CD14-positive monocyte (primary cell): ENCODE data around the gene RAB14. TPM values are rescaled to one million over a fixed set of nuclear protein-coding genes. Genes with fewer than 3 reads are reported as not detected.
A peak's percentile ranks its signal among the peaks of the same experiment; 100 is the strongest.

Source experiments
- DNase-seq, 3 donors: peaks; one replicate each; pipeline ENCODE4 v3.0.0-alpha.2; 2011 to 2022
- H2AFZ ChIP-seq: 2 replicates; pipeline ENCODE4 v1.6.0; 2012; ENCODE audit warnings: mild to moderate bottlenecking, low read depth, low read length, inconsistent platforms; ENCODE audit not compliant: insufficient read depth, poor library complexity, severe bottlenecking
- H3K27ac ChIP-seq, 2 donors: 1 replicate in 1 of 2; 2 replicates in 1 of 2; pipeline ENCODE4 v1.5.1; 2012 to 2013; ENCODE audit warnings: low read length in 2 of 2, control low read depth in 1 of 2, inconsistent platforms in 1 of 2, low read depth in 1 of 2, mild to moderate bottlenecking in 1 of 2
- H3K27me3 ChIP-seq, 2 donors: one replicate each; pipeline versions ENCODE4 v1.6.0 to v1.6.1; 2011 to 2013; ENCODE audit warnings: low read length in 2 of 2; ENCODE audit not compliant: control insufficient read depth in 2 of 2, insufficient read depth in 2 of 2
- H3K36me3 ChIP-seq, 2 donors: replicated peaks in 1 of 2; 1 replicate in 1 of 2; 2 replicates in 1 of 2; pipeline versions ENCODE4 v1.5.1 to v1.6.1; 2012 to 2013; ENCODE audit warnings: low read length in 2 of 2, control low read depth in 1 of 2, inconsistent platforms in 1 of 2, mild to moderate bottlenecking in 1 of 2; ENCODE audit not compliant: insufficient read depth in 2 of 2, control insufficient read depth in 1 of 2
- H3K4me1 ChIP-seq, 2 donors: 1 replicate in 1 of 2; 2 replicates in 1 of 2; pipeline versions ENCODE4 v1.5.1 to v1.6.1; 2012 to 2013; ENCODE audit warnings: low read length in 2 of 2, control low read depth in 1 of 2, inconsistent platforms in 1 of 2, mild to moderate bottlenecking in 1 of 2, moderate library complexity in 1 of 2; ENCODE audit not compliant: insufficient read depth in 2 of 2, control insufficient read depth in 1 of 2
- H3K4me2 ChIP-seq: replicated peaks from 2 replicates; pipeline ENCODE3; 2012; ENCODE audit warnings: low read length, moderate library complexity, mild to moderate bottlenecking; ENCODE audit not compliant: poor library complexity, severe bottlenecking; ENCODE audit errors: extremely low read depth
- H3K4me3 ChIP-seq, 3 experiments: fragments of 200-600 bp in 1 of 3; sonication (generic) in 1 of 3; replicated peaks in 1 of 3; 1 replicate in 2 of 3; 2 replicates in 1 of 3; pipeline ENCODE4 v1.5.1; 2011 to 2013; ENCODE audit warnings: low read length in 3 of 3, mild to moderate bottlenecking in 3 of 3, control low read depth in 2 of 3, low read depth in 2 of 3, inconsistent platforms in 1 of 3, moderate library complexity in 1 of 3
- H3K79me2 ChIP-seq: 2 replicates; pipeline ENCODE4 v1.6.0; 2012; ENCODE audit warnings: mild to moderate bottlenecking, control low read depth, inconsistent platforms, low read length, moderate library complexity; ENCODE audit not compliant: insufficient read depth
- H3K9ac ChIP-seq: 2 replicates; pipeline ENCODE4 v1.6.0; 2017; ENCODE audit warnings: low read length, mild to moderate bottlenecking; ENCODE audit not compliant: insufficient read depth, poor library complexity, severe bottlenecking
- H3K9me3 ChIP-seq, 2 donors: replicated peaks in 1 of 2; 1 replicate in 1 of 2; 2 replicates in 1 of 2; pipeline versions ENCODE4 v1.5.1 to v1.6.1; 2012 to 2013; ENCODE audit warnings: low read length in 2 of 2, control low read depth in 1 of 2; ENCODE audit not compliant: control insufficient read depth in 1 of 2, insufficient read depth in 1 of 2
- H4K20me1 ChIP-seq: 2 replicates; pipeline ENCODE4 v1.6.0; 2012; ENCODE audit warnings: mild to moderate bottlenecking, low read length, control low read depth, moderate library complexity; ENCODE audit not compliant: insufficient read depth
- H3K27ac Mint-ChIP-seq, 7 donors: one replicate each; pipeline ENCODE4 v1.8.0; 2020; ENCODE audit warnings: mild to moderate bottlenecking in 7 of 7, mixed read lengths in 7 of 7, moderate library complexity in 6 of 7, inconsistent platforms in 2 of 7
- H3K27me3 Mint-ChIP-seq, 3 donors: one replicate each; pipeline ENCODE4 v1.8.0; 2021 to 2022; ENCODE audit warnings: low read depth in 3 of 3, mild to moderate bottlenecking in 3 of 3, mixed read lengths in 3 of 3, moderate library complexity in 3 of 3, inconsistent platforms in 1 of 3
- H3K36me3 Mint-ChIP-seq, 2 donors: one replicate each; pipeline ENCODE4 v1.8.0; 2020; ENCODE audit warnings: mixed read lengths in 2 of 2, inconsistent platforms in 1 of 2, mild to moderate bottlenecking in 1 of 2
- H3K4me1 Mint-ChIP-seq: one replicate; pipeline ENCODE4 v1.8.0; 2020; ENCODE audit warnings: mild to moderate bottlenecking, mixed read lengths
- H3K4me3 Mint-ChIP-seq, 2 donors: one replicate each; pipeline ENCODE4 v1.8.0; 2020; ENCODE audit warnings: mild to moderate bottlenecking in 2 of 2, mixed read lengths in 2 of 2, moderate library complexity in 1 of 2
- H3K9me3 Mint-ChIP-seq, 7 donors: one replicate each; pipeline ENCODE4 v1.8.0; 2020 to 2022; ENCODE audit warnings: mixed read lengths in 7 of 7, mild to moderate bottlenecking in 6 of 7, moderate library complexity in 6 of 7, inconsistent platforms in 2 of 7
- WGBS: methylation state at CpG from one replicate; pipeline ENCODE4 v1.1.5; 2013; ENCODE audit warnings: missing lambda C conversion rate; ENCODE audit not compliant: insufficient coverage; 5-methylcytosine and 5-hydroxymethylcytosine counted together
- intact Hi-C, 2 donors: fragments of 100-400 bp; cut with micrococcal nuclease; formaldehyde crosslinking; loops; one replicate each; pipeline versions ENCODE4 v1.15.0 to v1.15.1; 2023
- polyA plus RNA-seq, 3 donors: library from polyadenylated mRNA; depleted of rRNA in 1 of 3; unstranded in 2 of 3; stranded (reverse) in 1 of 3; fragments of 300-500 nt in 2 of 3; fragments of >200 nt in 1 of 3; fragmentation: Illumina TruSeq in 2 of 3; gene quantifications; 1 replicate in 2 of 3; 2 replicates in 1 of 3; pipeline ENCODE4 v1.2.3, GENCODE V29; 2012 to 2021
- TF ChIP-seq, protein P1 (sequence below): fragments of 200-600 bp; IDR thresholded peaks from one replicate; pipeline ENCODE4 v1.8.0; 2022; ENCODE audit warnings: antibody characterized with exemption, mild to moderate bottlenecking

The RAB14 gene
- polyA plus RNA-seq, 3 donors, result 23.1 to 60.0 (median 44.4) TPM

DNA sequence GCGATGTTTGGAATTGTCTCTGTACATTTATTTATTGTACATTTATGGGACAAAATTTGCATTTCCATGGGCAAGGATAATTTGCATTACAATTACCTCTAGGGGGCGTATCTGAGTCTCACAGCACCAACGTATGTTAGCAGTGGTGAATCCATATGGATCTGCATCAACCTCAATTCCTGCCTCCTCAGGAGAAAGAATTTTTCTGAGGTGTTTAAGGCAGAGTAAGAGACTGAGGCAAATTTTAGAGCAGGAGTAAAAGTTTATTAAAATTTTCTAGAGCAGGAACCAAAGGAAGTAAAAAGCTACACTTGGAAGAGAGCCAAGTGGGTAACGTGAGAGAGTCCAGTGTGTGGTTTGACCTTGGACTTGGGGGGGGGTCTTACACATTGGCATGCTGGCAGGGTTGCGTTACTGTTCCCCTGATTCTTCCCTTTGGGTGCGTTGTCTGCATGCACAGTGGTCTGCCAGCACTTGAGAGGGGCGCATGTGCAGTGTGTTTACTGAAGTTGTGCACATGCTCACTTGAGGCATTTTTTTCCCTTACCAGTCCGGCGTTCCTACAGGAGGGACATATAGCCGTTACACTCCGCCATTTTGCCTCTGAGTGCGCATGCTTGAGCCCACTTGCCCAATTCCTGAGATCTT lies 21.0 kb upstream of the RAB14 start:
- H3K4me1 Mint-ChIP-seq, result peaks cover 22% of the 10 kb centered on the region
- Histone ChIP-seq H3K79me2 (no peaks in the 10 kb centered on the region), H3K27me3 (no peaks in the 10 kb centered on the region), H3K4me2 (no peak overlapping the region), H3K36me3 (no peaks in the 10 kb centered on the region), H3K9ac (no peak overlapping the region), H4K20me1 (no peaks in the 10 kb centered on the region), H3K4me3 (no peak overlapping the region), H3K27ac (no peak overlapping the region), H3K9me3 (no peaks in the 10 kb centered on the region), H3K4me1 (peaks cover 16 to 23% of the 10 kb centered on the region in 2 donors), H2AFZ (no peak overlapping the region)
- H3K9me3 Mint-ChIP-seq, result no peaks in the 10 kb centered on the region
- 80% methylated on average over 7 of the region's 12 CpGs for WGBS
- H3K27ac Mint-ChIP-seq, result peak overlapping the region in 2 of 7 donors; percentile 15 to 58
- intact Hi-C loops, result no loop called here
- H3K4me3 Mint-ChIP-seq, result no peak overlapping the region
- TF ChIP-seq, protein P1, sequence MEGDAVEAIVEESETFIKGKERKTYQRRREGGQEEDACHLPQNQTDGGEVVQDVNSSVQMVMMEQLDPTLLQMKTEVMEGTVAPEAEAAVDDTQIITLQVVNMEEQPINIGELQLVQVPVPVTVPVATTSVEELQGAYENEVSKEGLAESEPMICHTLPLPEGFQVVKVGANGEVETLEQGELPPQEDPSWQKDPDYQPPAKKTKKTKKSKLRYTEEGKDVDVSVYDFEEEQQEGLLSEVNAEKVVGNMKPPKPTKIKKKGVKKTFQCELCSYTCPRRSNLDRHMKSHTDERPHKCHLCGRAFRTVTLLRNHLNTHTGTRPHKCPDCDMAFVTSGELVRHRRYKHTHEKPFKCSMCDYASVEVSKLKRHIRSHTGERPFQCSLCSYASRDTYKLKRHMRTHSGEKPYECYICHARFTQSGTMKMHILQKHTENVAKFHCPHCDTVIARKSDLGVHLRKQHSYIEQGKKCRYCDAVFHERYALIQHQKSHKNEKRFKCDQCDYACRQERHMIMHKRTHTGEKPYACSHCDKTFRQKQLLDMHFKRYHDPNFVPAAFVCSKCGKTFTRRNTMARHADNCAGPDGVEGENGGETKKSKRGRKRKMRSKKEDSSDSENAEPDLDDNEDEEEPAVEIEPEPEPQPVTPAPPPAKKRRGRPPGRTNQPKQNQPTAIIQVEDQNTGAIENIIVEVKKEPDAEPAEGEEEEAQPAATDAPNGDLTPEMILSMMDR, result peak; percentile 83
- H3K27me3 Mint-ChIP-seq, result peaks cover 0 to 4% (median 2%) of the 10 kb centered on the region in 3 donors
- peak in 2 of 3 donors; percentile 53 to 66 for DNase-seq
- peaks cover 3 to 4% of the 10 kb centered on the region in 2 donors for H3K36me3 Mint-ChIP-seq

- no peak for DNase-seq
- peak overlapping the region in 1 of 2 donors; percentile 38 for H3K27ac ChIP-seq
- H3K9me3 ChIP-seq, result no peaks in the 10 kb centered on the region
- H3K4me1 ChIP-seq, result peaks cover 16 to 25% of the 10 kb centered on the region in 2 donors
- Mint-ChIP-seq H3K27ac (peak overlapping the region in 3 of 7 donors; percentile 25 to 88 (median 81)), H3K9me3 (no peaks in the 10 kb centered on the region), H3K27me3 (peaks cover 0 to 2% (median 1%) of the 10 kb centered on the region in 3 donors), H3K4me3 (no peak overlapping the region), H3K36me3 (peaks cover 3 to 4% of the 10 kb centered on the region in 2 donors), H3K4me1 (peaks cover 23% of the 10 kb centered on the region)
- H3K79me2 ChIP-seq, result no peaks in the 10 kb centered on the region
- no peak overlapping the region for H2AFZ ChIP-seq
- H3K27me3 ChIP-seq, result no peaks in the 10 kb centered on the region
- intact Hi-C loops, result no loop called here
- TF ChIP-seq, protein P1, result no peak
- no peaks in the 10 kb centered on the region for H3K36me3 ChIP-seq
- no peaks in the 10 kb centered on the region for H4K20me1 ChIP-seq
- H3K4me3 ChIP-seq, result no peak overlapping the region
- no peak overlapping the region for H3K4me2 ChIP-seq
- WGBS, result 100% methylated on average over 2 of the region's 2 CpGs
- H3K9ac ChIP-seq, result no peak overlapping the region
Observed at GRCh38 chr9:121221664-121222055, 20.0 kb upstream of the RAB14 start.
